Neural cell (in vitro differentiated cells): ENCODE results near the gene ACAP1. TPM values are rescaled to one million over a fixed set of nuclear protein-coding genes. Genes with fewer than 3 reads are reported as not detected.

Source experiments
- H2AFZ ChIP-seq: fragments of 200-600, 300-800 bp; sonication (generic), shearing (Covaris generic); 2 replicates; pipeline ENCODE4 v1.6.0; 2014; ENCODE audit warnings: low read depth, mild to moderate bottlenecking, antibody characterized with exemption, low read length, moderate library complexity
- H3F3A ChIP-seq: fragments of 200-600 bp; shearing (Covaris generic); 2 replicates; pipeline ENCODE4 v1.6.1; 2016; ENCODE audit warnings: mild to moderate bottlenecking, moderate library complexity, mixed read lengths, antibody characterized with exemption, low read length; ENCODE audit not compliant: insufficient read depth, poor library complexity, severe bottlenecking
- H3K27ac ChIP-seq: fragments of 200-600, 300-800 bp; sonication (generic), shearing (Covaris generic); 2 replicates; pipeline ENCODE4 v1.5.1; 2014; ENCODE audit warnings: mild to moderate bottlenecking, low read length, moderate library complexity
- H3K27me3 ChIP-seq: fragments of 300-800, 200-600 bp; sonication (generic), shearing (Covaris generic); 2 replicates; pipeline ENCODE4 v1.6.0; 2014; ENCODE audit warnings: mild to moderate bottlenecking, low read depth, low read length, moderate library complexity; ENCODE audit not compliant: insufficient read depth
- H3K36me3 ChIP-seq: fragments of 300-800, 200-600 bp; sonication (generic), shearing (Covaris generic); 2 replicates; pipeline ENCODE4 v1.5.1; 2014; ENCODE audit warnings: mild to moderate bottlenecking, antibody characterized with exemption, low read length, moderate library complexity; ENCODE audit not compliant: insufficient read depth
- H3K4me2 ChIP-seq: fragments of 300-800, 200-600 bp; sonication (generic), shearing (Covaris generic); 2 replicates; pipeline ENCODE4 v1.6.0; 2014; ENCODE audit warnings: mild to moderate bottlenecking, low read length
- H3K4me3 ChIP-seq: fragments of 300-800, 200-600 bp; sonication (generic), shearing (Covaris generic); 2 replicates; pipeline ENCODE4 v1.5.1; 2014; ENCODE audit warnings: mild to moderate bottlenecking, low read length, moderate library complexity
- H3K79me2 ChIP-seq: fragments of 200-600 bp; shearing (Covaris generic); replicated peaks from 2 replicates; pipeline ENCODE4 v1.6.0; 2014; ENCODE audit warnings: mild to moderate bottlenecking, low read length, moderate library complexity; ENCODE audit not compliant: insufficient read depth
- H3K9ac ChIP-seq: fragments of 300-800, 200-600 bp; sonication (generic), shearing (Covaris generic); 2 replicates; pipeline ENCODE4 v1.6.1; 2016; ENCODE audit warnings: mild to moderate bottlenecking, low read length, mixed read lengths
- H3K9me2 ChIP-seq: fragments of 200-600 bp; shearing (Covaris generic); 2 replicates; pipeline ENCODE4 v1.6.1; 2016; ENCODE audit warnings: mild to moderate bottlenecking, low read length, mixed read lengths; ENCODE audit not compliant: insufficient read depth
- H3K9me3 ChIP-seq: fragments of 200-600, 300-800 bp; sonication (generic), shearing (Covaris generic); 2 replicates; pipeline ENCODE4 v1.6.1; 2016; ENCODE audit warnings: mild to moderate bottlenecking, mixed run types, low read length, moderate library complexity, mixed read lengths
- H4K20me1 ChIP-seq: fragments of 200-600 bp; shearing (Covaris generic); 2 replicates; pipeline ENCODE4 v1.6.1; 2016; ENCODE audit warnings: mild to moderate bottlenecking, mixed run types; ENCODE audit not compliant: insufficient read depth
- CTCF ChIP-seq: fragments of 450-650 bp; IDR thresholded peaks from 2 replicates; pipeline ENCODE4 v1.5.1; 2014; ENCODE audit warnings: antibody characterized with exemption, mild to moderate bottlenecking, moderate library complexity; ENCODE audit not compliant: poor library complexity, severe bottlenecking
- EP300 ChIP-seq: fragments of 450-650 bp; conservative IDR thresholded peaks from 2 replicates; pipeline ENCODE4 v1.6.1; 2014; ENCODE audit warnings: antibody characterized with exemption, mild to moderate bottlenecking, moderate library complexity; ENCODE audit not compliant: poor library complexity, severe bottlenecking
- EZH2 ChIP-seq: fragments of 200-600, 300-800 bp; shearing (Covaris generic), sonication (generic); IDR thresholded peaks from 2 replicates; pipeline ENCODE4 v1.6.1; 2014; ENCODE audit warnings: antibody characterized with exemption, low read length, borderline replicate concordance, mild to moderate bottlenecking; ENCODE audit not compliant: insufficient read depth, poor library complexity, severe bottlenecking
- MXI1 ChIP-seq: fragments of 450-650 bp; conservative IDR thresholded peaks from 2 replicates; pipeline ENCODE4 v1.6.1; 2014; ENCODE audit warnings: antibody characterized with exemption, mild to moderate bottlenecking; ENCODE audit not compliant: poor library complexity, severe bottlenecking
- POLR2AphosphoS5 ChIP-seq: IDR thresholded peaks from 2 replicates; pipeline ENCODE4 v1.6.1; 2012
- RAD21 ChIP-seq: fragments of 450-650 bp; conservative IDR thresholded peaks from 2 replicates; pipeline ENCODE4 v1.6.1; 2014; ENCODE audit warnings: antibody characterized with exemption, mild to moderate bottlenecking, moderate library complexity
- REST ChIP-seq: IDR thresholded peaks from 2 replicates; pipeline ENCODE4 v1.6.1; 2012; ENCODE audit warnings: borderline replicate concordance
- SMC3 ChIP-seq: fragments of 450-650 bp; conservative IDR thresholded peaks from 2 replicates; pipeline ENCODE4 v1.6.1; 2014; ENCODE audit warnings: antibody characterized with exemption, mild to moderate bottlenecking, moderate library complexity; ENCODE audit not compliant: poor library complexity
- TAF1 ChIP-seq: IDR thresholded peaks from 2 replicates; pipeline ENCODE4 v1.6.1; 2012; ENCODE audit warnings: low read depth
- polyA plus RNA-seq: library from polyadenylated mRNA; depleted of rRNA; stranded (reverse); fragments of >200 nt; gene quantifications from 2 replicates; pipeline ENCODE4 v1.2.3, GENCODE V29; 2014

The ACAP1 gene
- polyA plus RNA-seq, 1 donor from 2014 or later = 0.66 TPM

- no peaks in the 10 kb centered on the region for H3F3A ChIP-seq
- H3K9ac ChIP-seq = no peak overlapping the region
- H2AFZ ChIP-seq = no peak overlapping the region
- no peaks in the 10 kb centered on the region for H3K9me2 ChIP-seq
- no peak overlapping the region for H3K4me2 ChIP-seq
- H3K36me3 ChIP-seq = no peaks in the 10 kb centered on the region
- no peaks in the 10 kb centered on the region for H3K27me3 ChIP-seq
- H4K20me1 ChIP-seq = no peaks in the 10 kb centered on the region
- TF ChIP-seq TAF1 (no peak), POLR2AphosphoS5 (no peak), REST (no peak), RAD21 (no peak), EZH2 (no peak), CTCF (no peak), EP300 (no peak), MXI1 (no peak), SMC3 (no peak)
- no peaks in the 10 kb centered on the region for H3K9me3 ChIP-seq
- peaks cover 2% of the 10 kb centered on the region for H3K79me2 ChIP-seq
- H3K27ac ChIP-seq = no peak overlapping the region
- H3K4me3 ChIP-seq = no peak overlapping the region
Measured at GRCh38 chr17:7322520-7323194, 13.7 kb upstream of the ACAP1 start.

GRCh38 chr17:7323731-7324437 is 12.4 kb upstream of the ACAP1 start:
- no peaks in the 10 kb centered on the region for H3K36me3 ChIP-seq
- H3K9me3 ChIP-seq = no peaks in the 10 kb centered on the region

More at GRCh38 chr17:7323731-7324437, 12.4 kb upstream of the ACAP1 start:
- no peak overlapping the region for H2AFZ ChIP-seq
- H3K4me2 ChIP-seq = no peak overlapping the region
- H3K9ac ChIP-seq = no peak overlapping the region
- H3K79me2 ChIP-seq = peaks cover 9% of the 10 kb centered on the region
- TF ChIP-seq RAD21 (peak; percentile 62), EZH2 (no peak), SMC3 (peak; percentile 80), CTCF (peak; percentile 75)
- H3K9me2 ChIP-seq = no peaks in the 10 kb centered on the region
- no peaks in the 10 kb centered on the region for H3K27me3 ChIP-seq
- no peak overlapping the region for H3K27ac ChIP-seq
- H4K20me1 ChIP-seq = no peaks in the 10 kb centered on the region
- H3F3A ChIP-seq = no peaks in the 10 kb centered on the region
- no peak overlapping the region for H3K4me3 ChIP-seq
